SKM-1 (cell line): ENCODE results near the gene CFAP58.

Experiments
- DNase-seq: peaks from one replicate; lab custom pipeline; 2025; ENCODE audit not compliant: unreplicated experiment; lab: John Stamatoyannopoulos, UW

The CFAP58 gene

GRCh38 chr10:104479906-104480593 lies 126.4 kb downstream of the CFAP58 start:
- no peak for DNase-seq

DNA sequence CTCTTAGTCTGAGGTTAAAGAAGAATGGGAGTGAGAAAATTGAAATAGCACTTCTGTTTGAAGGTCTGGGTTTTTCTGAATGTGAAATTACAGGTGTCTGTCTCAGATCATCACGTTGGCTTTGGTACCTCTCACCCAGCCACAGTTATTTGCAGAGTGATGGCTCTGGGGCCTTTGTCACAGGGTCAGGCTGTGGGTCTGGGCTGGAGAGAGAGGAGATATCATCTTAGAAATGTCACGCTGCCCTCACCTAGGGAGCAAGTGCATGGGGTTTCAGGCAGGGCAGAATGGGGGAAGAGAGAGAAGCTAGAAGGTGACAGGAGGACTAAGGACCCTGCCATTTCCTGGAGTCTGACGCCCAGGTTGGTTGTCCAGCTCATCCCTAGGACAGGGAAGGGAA lies 127.2 kb downstream of the CFAP58 start:
- DNase-seq, result no peak

DNA sequence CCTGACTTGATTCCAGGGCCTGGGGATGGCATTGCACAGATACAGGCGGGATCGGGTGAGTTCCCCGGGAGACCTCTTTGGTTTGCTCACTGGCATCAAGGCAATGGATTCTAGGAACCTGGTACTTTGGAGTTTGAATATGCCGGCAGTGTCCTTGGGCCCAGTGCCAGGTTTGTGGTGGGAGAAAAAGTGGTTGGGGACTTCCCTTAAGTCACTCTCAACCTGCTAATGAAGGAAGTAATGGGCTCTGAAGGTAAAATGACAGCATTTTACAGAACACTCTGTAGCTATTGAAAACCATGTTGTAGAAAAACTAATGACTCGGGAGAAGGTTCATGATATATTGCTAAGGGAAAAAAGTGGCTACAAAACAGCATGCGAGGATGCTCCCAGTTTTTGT lies 129.9 kb downstream of the CFAP58 start:
- no peak for DNase-seq

DNA sequence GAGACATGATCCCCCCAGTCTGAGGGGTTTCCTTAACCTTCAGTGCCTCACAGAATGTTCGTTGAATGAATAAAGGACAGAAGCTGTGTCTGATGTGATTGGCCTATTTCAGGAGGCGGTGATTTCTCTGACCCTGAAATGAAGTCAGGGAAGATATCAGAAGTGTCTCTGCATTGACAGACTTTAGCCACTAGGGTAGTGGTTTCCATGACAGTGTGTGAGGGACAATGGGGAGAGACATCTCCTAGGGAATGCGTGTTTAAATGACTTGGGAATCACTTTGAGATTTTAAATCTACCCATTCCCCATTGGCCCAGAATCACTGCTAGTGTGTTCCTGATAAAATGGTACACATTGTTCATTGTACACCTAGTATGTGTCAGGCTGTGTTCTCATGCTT lies 132.0 kb downstream of the CFAP58 start:
- no peak for DNase-seq

DNA sequence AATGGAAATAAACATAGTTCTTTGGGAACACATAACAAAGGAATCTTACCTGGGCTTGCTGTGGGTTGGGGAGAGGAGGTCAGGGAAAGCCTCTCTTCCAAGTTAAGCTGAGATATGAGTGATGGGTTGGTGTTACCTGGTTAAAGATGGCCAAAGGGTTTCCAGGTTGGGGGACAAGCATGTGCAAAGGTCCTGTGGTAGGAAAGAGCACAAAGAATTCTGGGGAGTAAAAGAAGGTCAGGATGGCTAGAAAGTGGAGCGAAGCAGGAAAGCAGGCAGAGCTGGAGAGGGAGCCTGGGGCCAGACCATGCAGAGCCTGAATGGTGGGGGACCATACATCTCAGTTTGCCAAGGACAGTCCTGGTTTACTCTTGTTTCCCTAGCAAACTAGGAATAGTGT lies 133.2 kb downstream of the CFAP58 start:
- no peak for DNase-seq

- no peak for DNase-seq
These were observed 134.3 kb downstream of the CFAP58 start for GRCh38 chr10:104487794-104488438.

GRCh38 chr10:104488439-104488832 lies 134.8 kb downstream of the CFAP58 start:
- DNase-seq, result no peak

DNA sequence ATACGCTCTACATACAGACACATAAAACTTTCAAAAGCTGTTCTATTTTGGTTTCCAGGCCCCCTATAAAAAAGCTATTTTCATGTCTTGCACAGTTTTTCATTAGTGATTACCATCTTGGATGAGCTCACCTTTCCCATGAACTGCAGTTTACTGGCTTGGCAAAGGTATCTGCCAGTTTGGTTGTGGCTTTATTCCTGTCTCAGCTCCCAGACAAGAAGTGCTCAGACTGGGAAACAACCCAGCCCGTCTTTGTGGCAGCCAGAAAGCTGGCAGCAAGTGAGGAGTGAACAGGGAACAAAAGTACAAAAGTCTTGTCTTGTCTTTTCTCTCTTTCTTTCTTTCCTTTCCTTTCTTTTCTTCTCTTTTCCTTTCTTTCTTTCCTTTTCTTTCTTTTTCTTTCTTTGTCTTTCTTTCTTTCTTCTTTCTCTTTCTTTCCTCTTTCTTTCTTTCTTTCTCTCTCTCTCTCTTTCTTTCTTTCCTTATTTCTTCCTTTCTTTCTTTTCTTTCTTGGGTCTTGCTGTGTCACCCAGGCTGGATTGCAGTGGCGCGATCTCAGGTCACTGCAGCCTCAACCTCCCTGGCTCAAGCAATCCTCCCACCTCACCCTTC lies 138.8 kb downstream of the CFAP58 start:
- no peak for DNase-seq

- no peak for DNase-seq
These were observed 144.9 kb downstream of the CFAP58 start for GRCh38 chr10:104498347-104499081.

DNA sequence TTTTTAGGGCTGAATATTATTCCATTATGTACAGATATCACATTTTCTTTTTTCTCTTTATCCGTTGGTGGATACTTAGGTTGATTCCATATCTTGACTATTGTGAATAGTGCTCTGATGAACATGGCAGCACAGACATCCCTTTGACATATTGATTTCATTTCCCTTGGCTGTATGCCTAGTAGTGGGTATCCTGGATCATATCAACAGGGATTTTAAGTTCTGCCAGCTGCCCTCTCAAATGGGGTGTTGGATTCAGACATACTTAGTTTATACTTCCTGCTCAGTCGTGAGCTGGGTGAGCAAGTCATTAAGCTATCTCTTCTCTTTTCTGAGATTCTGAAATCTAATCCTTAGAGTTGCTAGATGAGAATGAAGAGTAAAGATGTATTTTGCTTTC lies 147.8 kb downstream of the CFAP58 start:
- DNase-seq, result no peak

DNA sequence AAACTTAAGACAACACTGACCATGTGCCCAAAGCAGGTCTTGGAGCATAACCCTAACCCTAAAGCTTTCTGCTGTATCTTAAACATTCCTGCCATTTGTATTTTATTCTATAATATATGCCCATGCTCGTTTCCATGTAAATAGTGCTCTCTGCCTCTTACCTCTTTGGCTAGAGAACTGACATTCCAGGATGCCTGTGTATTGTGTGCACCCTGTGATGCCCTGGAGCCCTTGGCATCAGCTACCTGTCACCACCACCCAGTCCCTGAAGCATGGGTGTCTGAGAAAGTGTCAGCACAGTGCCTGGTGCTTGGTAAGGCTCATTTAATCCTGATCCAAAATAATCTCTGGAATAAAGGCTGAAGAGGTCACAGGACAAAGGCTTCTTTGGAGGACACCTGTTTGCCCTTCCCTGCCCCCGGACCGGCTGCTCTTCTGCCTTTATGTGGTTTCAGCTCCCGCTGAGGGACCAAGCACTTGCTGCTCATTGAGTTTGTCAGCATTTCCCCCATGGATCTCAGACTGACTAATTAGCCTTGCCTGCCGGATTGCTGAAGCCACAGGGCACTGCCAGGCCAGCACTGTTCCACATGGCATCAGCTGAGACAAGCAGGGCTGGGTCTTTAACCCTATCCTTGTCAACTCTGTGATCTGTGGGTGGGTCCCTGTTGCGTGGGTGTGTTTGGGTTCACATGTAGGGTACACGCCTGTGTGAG lies 148.4 kb downstream of the CFAP58 start:
- no peak for DNase-seq

DNA sequence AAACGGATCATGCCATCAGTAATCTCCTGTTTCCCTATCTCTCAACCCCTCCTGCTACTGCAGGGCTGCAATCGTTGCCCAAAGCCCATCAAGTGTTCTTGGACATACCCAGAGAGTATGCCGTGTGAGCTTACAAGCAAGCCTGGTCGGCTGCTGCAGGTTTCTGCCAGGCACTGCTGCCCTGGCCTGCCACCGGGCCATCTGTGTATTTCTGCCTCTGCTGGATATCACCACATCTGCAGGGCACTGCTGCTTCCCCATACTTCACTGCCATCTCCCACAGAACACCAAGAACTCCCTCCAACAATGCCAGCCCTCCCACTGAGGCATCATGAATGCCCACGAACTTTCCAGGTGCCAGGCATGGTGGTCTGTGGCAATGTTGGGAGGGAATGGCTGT lies 149.3 kb downstream of the CFAP58 start:
- DNase-seq, result no peak
